ENCODE measurements around the gene ABTB2. TPM values are rescaled to one million over a fixed set of nuclear protein-coding genes. Genes with fewer than 3 reads are reported as not detected.

The ABTB2 gene
- total and polyA plus RNA-seq, 9 of the 15 experiments (the other 6 are each of a cell fraction or from before 2014, with no cell fraction given), result 0.03 to 0.18 (median 0.12) TPM; not detected in 2

DNA sequence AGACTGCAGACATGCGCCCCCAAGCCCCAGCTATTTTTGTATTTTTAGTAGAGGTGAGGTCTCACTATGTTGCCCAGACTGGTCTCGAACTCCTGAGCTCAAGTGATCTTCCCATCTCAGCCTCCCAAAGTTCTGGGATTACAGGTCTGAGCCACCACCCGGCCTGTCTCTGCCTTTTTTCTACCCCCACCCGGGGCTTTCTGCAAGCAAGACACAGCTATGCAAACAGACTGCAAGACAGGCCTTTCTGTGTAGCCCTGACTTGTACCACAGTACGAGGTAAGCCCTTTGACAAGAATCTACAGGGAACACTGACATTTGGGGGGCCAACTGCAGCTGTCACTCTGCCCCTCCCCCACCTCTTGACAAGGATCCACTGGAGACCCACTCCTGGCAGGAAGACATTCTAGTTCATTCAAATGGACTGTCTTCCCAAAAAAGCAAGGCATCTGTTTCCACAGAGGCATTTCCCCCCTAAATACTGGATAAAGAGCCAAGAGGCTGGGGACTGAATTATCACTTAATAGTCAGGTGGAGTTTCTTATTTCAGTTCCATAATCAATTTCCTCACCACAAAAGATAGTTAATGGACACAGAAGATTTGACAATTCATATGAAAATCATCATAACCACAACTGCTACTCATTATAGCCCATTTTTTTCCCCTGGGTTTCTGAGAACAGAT lies 118.2 kb downstream of the ABTB2 start:
- in situ Hi-C loops (cut with MboI) (no loop called here), intact Hi-C loops (cut with micrococcal nuclease) (no loop called here)
- H3K9ac ChIP-seq (ENCODE audit: insufficient read depth in 1 of 2, low read depth in 2 of 2, low read length in 2 of 2), result no peak overlapping the region
- no peaks in the 10 kb centered on the region; a peak in 1 of 5 replicates for H3K27me3 ChIP-seq (ENCODE audit: control insufficient read depth in 2 of 2, insufficient read depth in 2 of 2, low read length in 2 of 2)
- no peaks in the 10 kb centered on the region for H3K36me3 ChIP-seq (ENCODE audit: control insufficient read depth, insufficient read depth, low read length)
- CTCF ChIA-PET (ENCODE audit: low intra/inter-chr PET ratio), result no interaction called here
- H3K9me1 ChIP-seq (ENCODE audit: control insufficient read depth, insufficient read depth, low read length), result no peaks in the 10 kb centered on the region
- no peak overlapping the region for H3K4me2 ChIP-seq (ENCODE audit: insufficient read depth, low read length)
- no TSS peak for BruUV-seq (replicated peaks)
- no peaks in the 10 kb centered on the region for H3K9me3 ChIP-seq (replicated peaks; ENCODE audit: control insufficient read depth, insufficient read depth, low read depth, low read length)
- H3K79me2 ChIP-seq (ENCODE audit: control insufficient read depth, insufficient read depth, low read length), result no peaks in the 10 kb centered on the region
- peaks cover 32 to 36% of the 10 kb centered on the region in 2 experiments for H3K4me1 ChIP-seq (replicated peaks in 1 of 2; ENCODE audit: control insufficient read depth in 2 of 2, insufficient read depth in 2 of 2, low read length in 2 of 2)
- POLR2A ChIA-PET, result interaction anchor here (0.5 to 1.2 kb wide), 4 partner anchors 31 to 951 kb away, joined by 3 to 4 read pairs (median 3); no protein-coding TSS in a partner anchor
- H4K20me1 ChIP-seq (replicated peaks; ENCODE audit: control insufficient read depth, insufficient read depth, low read length), result peaks cover 4% of the 10 kb centered on the region; the same call in 1 of the 2 replicates
- 64% methylated on average over 5 of the region's 5 CpGs for WGBS (ENCODE audit: insufficient coverage, low coverage, missing lambda C conversion rate)
- no peak overlapping the region for H3K4me3 ChIP-seq
- no peak overlapping the region for H3K27ac ChIP-seq (ENCODE audit: extremely low read depth, low read depth, low read length)
- FAIRE-seq, result no peak
- H2AFZ ChIP-seq (ENCODE audit: low read depth, low read length), result no peak overlapping the region
- no peak for ATAC-seq
- no peak for DNase-seq (ENCODE audit: extremely low read depth in 1 of 4, low spot score in 3 of 4)
- TF ChIP-seq SAP30 (IDR thresholded peaks at IDR 0.05; ENCODE audit: borderline replicate concordance, insufficient read depth, low read depth, low read length, poor library complexity, severe bottlenecking), result no peak
- TF ChIP-seq, protein P1, sequence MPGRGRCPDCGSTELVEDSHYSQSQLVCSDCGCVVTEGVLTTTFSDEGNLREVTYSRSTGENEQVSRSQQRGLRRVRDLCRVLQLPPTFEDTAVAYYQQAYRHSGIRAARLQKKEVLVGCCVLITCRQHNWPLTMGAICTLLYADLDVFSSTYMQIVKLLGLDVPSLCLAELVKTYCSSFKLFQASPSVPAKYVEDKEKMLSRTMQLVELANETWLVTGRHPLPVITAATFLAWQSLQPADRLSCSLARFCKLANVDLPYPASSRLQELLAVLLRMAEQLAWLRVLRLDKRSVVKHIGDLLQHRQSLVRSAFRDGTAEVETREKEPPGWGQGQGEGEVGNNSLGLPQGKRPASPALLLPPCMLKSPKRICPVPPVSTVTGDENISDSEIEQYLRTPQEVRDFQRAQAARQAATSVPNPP (IDR thresholded peaks at IDR 0.05; ENCODE audit: borderline replicate concordance, insufficient read depth, insufficient read length), result no peak
- TF ChIP-seq HMG20A (CRISPR knock-in tag; conservative IDR thresholded peaks at IDR 0.05), result no peak
- TF ChIP-seq ZKSCAN8 (CRISPR knock-in tag; IDR thresholded peaks at IDR 0.05), result no peak
- TF ChIP-seq, protein P2, sequence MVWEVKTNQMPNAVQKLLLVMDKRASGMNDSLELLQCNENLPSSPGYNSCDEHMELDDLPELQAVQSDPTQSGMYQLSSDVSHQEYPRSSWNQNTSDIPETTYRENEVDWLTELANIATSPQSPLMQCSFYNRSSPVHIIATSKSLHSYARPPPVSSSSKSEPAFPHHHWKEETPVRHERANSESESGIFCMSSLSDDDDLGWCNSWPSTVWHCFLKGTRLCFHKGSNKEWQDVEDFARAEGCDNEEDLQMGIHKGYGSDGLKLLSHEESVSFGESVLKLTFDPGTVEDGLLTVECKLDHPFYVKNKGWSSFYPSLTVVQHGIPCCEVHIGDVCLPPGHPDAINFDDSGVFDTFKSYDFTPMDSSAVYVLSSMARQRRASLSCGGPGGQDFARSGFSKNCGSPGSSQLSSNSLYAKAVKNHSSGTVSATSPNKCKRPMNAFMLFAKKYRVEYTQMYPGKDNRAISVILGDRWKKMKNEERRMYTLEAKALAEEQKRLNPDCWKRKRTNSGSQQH (CRISPR knock-in tag; IDR thresholded peaks at IDR 0.05), result no peak
- no peak for TF ChIP-seq DMBX1 (CRISPR knock-in tag; IDR thresholded peaks at IDR 0.05; ENCODE audit: borderline replicate concordance)
- TF ChIP-seq, protein P3, sequence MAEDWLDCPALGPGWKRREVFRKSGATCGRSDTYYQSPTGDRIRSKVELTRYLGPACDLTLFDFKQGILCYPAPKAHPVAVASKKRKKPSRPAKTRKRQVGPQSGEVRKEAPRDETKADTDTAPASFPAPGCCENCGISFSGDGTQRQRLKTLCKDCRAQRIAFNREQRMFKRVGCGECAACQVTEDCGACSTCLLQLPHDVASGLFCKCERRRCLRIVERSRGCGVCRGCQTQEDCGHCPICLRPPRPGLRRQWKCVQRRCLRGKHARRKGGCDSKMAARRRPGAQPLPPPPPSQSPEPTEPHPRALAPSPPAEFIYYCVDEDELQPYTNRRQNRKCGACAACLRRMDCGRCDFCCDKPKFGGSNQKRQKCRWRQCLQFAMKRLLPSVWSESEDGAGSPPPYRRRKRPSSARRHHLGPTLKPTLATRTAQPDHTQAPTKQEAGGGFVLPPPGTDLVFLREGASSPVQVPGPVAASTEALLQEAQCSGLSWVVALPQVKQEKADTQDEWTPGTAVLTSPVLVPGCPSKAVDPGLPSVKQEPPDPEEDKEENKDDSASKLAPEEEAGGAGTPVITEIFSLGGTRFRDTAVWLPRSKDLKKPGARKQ (CRISPR knock-in tag; IDR thresholded peaks at IDR 0.05), result no peak
- no peak for TF ChIP-seq CEBPG (CRISPR knock-in tag; IDR thresholded peaks at IDR 0.05)
- TF ChIP-seq CEBPG (tag; conservative IDR thresholded peaks at IDR 0.05 in 1 of 2, IDR thresholded peaks at IDR 0.05 in 1 of 2), result no peak
- no peak for TF ChIP-seq DNMT1 (IDR thresholded peaks at IDR 0.05)
- TF ChIP-seq SNRNP70 (optimal IDR thresholded peaks at IDR 0.05; ENCODE audit: low read depth, low read length), result no peak

Measured in K562 (cell line).